WTC11 (cell line): ENCODE results near the gene SLC9A2. TPM values are rescaled to one million over a fixed set of nuclear protein-coding genes. Genes with fewer than 3 reads are reported as not detected.

Experiments
- ATAC-seq: fragments of 200-7000 bp; cut with Tn5 transposase; 2 replicates; pipeline ENCODE4 v1.10.0; 2021; ENCODE audit warnings: mild to moderate bottlenecking, moderate library complexity
- CTCF ChIA-PET: fragments of 300-600 bp; sonication (Branson Sonifier 250); formaldehyde crosslinking; loops from one replicate; lab custom pipeline; 2021; ENCODE audit warnings: antibody characterized with exemption; lab: Charles Lee
- POLR2A ChIA-PET: fragments of 350-600 bp; sonication (Branson Sonifier 250); formaldehyde crosslinking; loops from one replicate; lab custom pipeline; 2021; ENCODE audit warnings: antibody characterized with exemption; lab: Charles Lee
- DNase-seq: peaks from one replicate; pipeline ENCODE4 v3.0.0; 2021; ENCODE audit warnings: low spot score
- H3K27ac Mint-ChIP-seq: 2 replicates; pipeline ENCODE4 v1.8.0; 2021; ENCODE audit warnings: mixed read lengths
- H3K27me3 Mint-ChIP-seq: 2 replicates; pipeline ENCODE4 v1.8.0; 2021; ENCODE audit warnings: low read depth, mild to moderate bottlenecking, moderate library complexity, mixed read lengths
- H3K36me3 Mint-ChIP-seq: 2 replicates; pipeline ENCODE4 v1.8.0; 2021; ENCODE audit warnings: mixed read lengths
- H3K4me1 Mint-ChIP-seq: 2 replicates; pipeline ENCODE4 v1.8.0; 2022; ENCODE audit warnings: mixed read lengths
- H3K4me3 Mint-ChIP-seq: 2 replicates; pipeline ENCODE4 v1.8.0; 2021; ENCODE audit warnings: mild to moderate bottlenecking, moderate library complexity, mixed read lengths
- H3K9me3 Mint-ChIP-seq: 2 replicates; pipeline ENCODE4 v1.8.0; 2021; ENCODE audit warnings: mixed read lengths
- E2F1 ChIP-seq: sonication (generic); formaldehyde crosslinking; IDR thresholded peaks from 2 replicates; pipeline ENCODE4 v1.8.0; 2022; ENCODE audit warnings: mild to moderate bottlenecking, missing genetic modification reagents
- E2F5 ChIP-seq: sonication (generic); formaldehyde crosslinking; IDR thresholded peaks from 2 replicates; pipeline ENCODE4 v1.8.1; 2022; ENCODE audit warnings: mild to moderate bottlenecking, moderate library complexity, missing genetic modification reagents
- ERG ChIP-seq: fragments of 250-450 bp; sonication (Bioruptor Pico); IDR thresholded peaks from 2 replicates; pipeline ENCODE4 v1.8.0; 2021; ENCODE audit warnings: mild to moderate bottlenecking
- FOXP1 ChIP-seq: sonication (generic); formaldehyde crosslinking; IDR thresholded peaks from 2 replicates; pipeline ENCODE4 v1.8.0; 2022; ENCODE audit warnings: missing genetic modification reagents, mild to moderate bottlenecking, moderate library complexity, borderline replicate concordance
- NR1H2 ChIP-seq: sonication (generic); formaldehyde crosslinking; IDR thresholded peaks from 2 replicates; pipeline ENCODE4 v1.9.0; 2021; ENCODE audit warnings: mild to moderate bottlenecking, moderate library complexity, missing genetic modification reagents
- PRRX2 ChIP-seq: fragments of 250-450 bp; sonication (Bioruptor Pico); IDR thresholded peaks from 2 replicates; pipeline ENCODE4 v1.8.0; 2021; ENCODE audit warnings: mild to moderate bottlenecking
- TP53 ChIP-seq: sonication (generic); formaldehyde crosslinking; IDR thresholded peaks from 2 replicates; pipeline ENCODE4 v1.8.1; 2023; ENCODE audit warnings: mild to moderate bottlenecking, missing genetic modification reagents
- USF1 ChIP-seq: sonication (generic); formaldehyde crosslinking; IDR thresholded peaks from 2 replicates; pipeline ENCODE4 v1.8.0; 2022; ENCODE audit warnings: mild to moderate bottlenecking, missing genetic modification reagents
- ZBTB21 ChIP-seq: sonication (generic); formaldehyde crosslinking; IDR thresholded peaks from 2 replicates; pipeline ENCODE4 v1.8.1; 2023; ENCODE audit warnings: mild to moderate bottlenecking, missing genetic modification reagents, borderline replicate concordance
- ZNF121 ChIP-seq: sonication (generic); formaldehyde crosslinking; IDR thresholded peaks from 2 replicates; pipeline ENCODE4 v1.8.0; 2023; ENCODE audit warnings: missing genetic modification reagents
- ZNF671 ChIP-seq: fragments of 250-450 bp; sonication (Bioruptor Pico); IDR thresholded peaks from 2 replicates; pipeline ENCODE4 v1.8.0; 2021; ENCODE audit warnings: mild to moderate bottlenecking
- total RNA-seq: library from RNA; stranded (reverse); gene quantifications from 3 replicates; pipeline ENCODE4 v1.2.3, GENCODE V29; 2021
- TF ChIP-seq, protein P1 (sequence below): fragments of 250-450 bp; sonication (Bioruptor Pico); IDR thresholded peaks from 2 replicates; pipeline ENCODE4 v1.9.0; 2021; ENCODE audit warnings: mild to moderate bottlenecking

SLC9A2 gene
- total RNA-seq, 1 experiment from 2014 or later: 0.07 TPM

DNA sequence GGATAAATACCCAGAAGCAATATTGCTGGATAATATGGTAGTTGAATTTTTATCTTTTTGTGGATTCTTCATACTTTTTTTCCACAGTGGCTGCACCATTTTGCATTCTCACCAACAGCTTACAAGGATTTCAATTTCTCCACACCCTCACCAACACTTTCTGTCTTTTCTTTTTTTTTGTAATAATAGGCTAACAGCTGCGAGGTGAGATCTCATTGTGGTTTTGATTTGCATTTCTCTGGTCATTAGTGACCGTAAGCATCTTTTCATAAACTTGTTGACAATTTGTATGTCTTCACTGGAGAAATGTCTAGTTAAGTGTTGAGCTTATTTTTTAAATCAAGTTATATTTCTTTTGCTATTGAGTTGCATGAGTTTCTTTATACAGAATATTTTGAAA is 17.6 kb upstream of the SLC9A2 start:
- Mint-ChIP-seq H3K27me3 (no peaks in the 10 kb centered on the region), H3K9me3 (no peaks in the 10 kb centered on the region)
- no peak for TF ChIP-seq USF1 (CRISPR knock-in tag)
- no peak for TF ChIP-seq TP53 (CRISPR knock-in tag)
- TF ChIP-seq PRRX2: no peak
- TF ChIP-seq, protein P1, sequence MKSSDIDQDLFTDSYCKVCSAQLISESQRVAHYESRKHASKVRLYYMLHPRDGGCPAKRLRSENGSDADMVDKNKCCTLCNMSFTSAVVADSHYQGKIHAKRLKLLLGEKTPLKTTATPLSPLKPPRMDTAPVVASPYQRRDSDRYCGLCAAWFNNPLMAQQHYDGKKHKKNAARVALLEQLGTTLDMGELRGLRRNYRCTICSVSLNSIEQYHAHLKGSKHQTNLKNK (CRISPR knock-in tag): no peak
- no peak for TF ChIP-seq ZBTB21 (CRISPR knock-in tag)
- no peak for TF ChIP-seq NR1H2 (CRISPR knock-in tag)
- no peak for TF ChIP-seq ZNF121 (CRISPR knock-in tag)
- TF ChIP-seq FOXP1 (CRISPR knock-in tag): no peak
- no peak for TF ChIP-seq E2F1
- TF ChIP-seq, all 79 proteins: peak for 0
- no peak for ATAC-seq
- POLR2A ChIA-PET: no interaction called here
- no peak for DNase-seq
- CTCF ChIA-PET: interaction anchor here (1.5 kb wide), 1 partner anchor 14 kb away, joined by 5 read pairs; no protein-coding TSS in a partner anchor
- no peak overlapping the region for H3K4me3 Mint-ChIP-seq
- H3K4me1 Mint-ChIP-seq: no peaks in the 10 kb centered on the region
- H3K36me3 Mint-ChIP-seq: no peaks in the 10 kb centered on the region
- H3K27ac Mint-ChIP-seq: no peak overlapping the region

- no peak for DNase-seq
- H3K4me1 Mint-ChIP-seq: no peaks in the 10 kb centered on the region
- H3K27ac Mint-ChIP-seq: no peak overlapping the region
- CTCF ChIA-PET: no interaction called here
- no peaks in the 10 kb centered on the region for H3K9me3 Mint-ChIP-seq
- no peak for ATAC-seq
- no peaks in the 10 kb centered on the region for H3K27me3 Mint-ChIP-seq
- no peak overlapping the region for H3K4me3 Mint-ChIP-seq
- POLR2A ChIA-PET: no interaction called here
- TF ChIP-seq E2F5 (CRISPR knock-in tag): no peak
- TF ChIP-seq, all 79 proteins: peak for 0
- no peaks in the 10 kb centered on the region for H3K36me3 Mint-ChIP-seq
Observed at GRCh38 chr2:102603904-102604303, 15.4 kb upstream of the SLC9A2 start.

DNA sequence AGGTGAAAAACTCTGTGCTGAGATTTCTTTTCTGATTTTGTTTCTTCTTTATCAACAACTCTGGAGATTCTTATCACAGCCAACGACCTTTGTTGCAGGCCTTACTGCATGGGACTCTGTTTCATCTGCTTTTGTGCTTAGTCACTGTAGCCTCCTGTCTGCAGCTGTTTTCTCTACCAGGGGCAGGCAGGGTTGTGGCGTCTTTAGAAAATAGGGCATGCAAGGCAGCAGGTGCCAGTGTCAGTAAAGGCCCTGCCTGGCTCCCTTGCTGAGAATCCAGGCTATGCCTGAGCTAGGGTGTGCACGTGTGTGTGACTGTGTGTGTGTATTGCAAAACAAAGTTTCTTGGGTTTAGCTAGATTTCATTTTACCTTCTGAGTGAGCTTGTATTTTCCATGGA is 14.6 kb upstream of the SLC9A2 start:
- H3K27me3 Mint-ChIP-seq: no peaks in the 10 kb centered on the region
- H3K36me3 Mint-ChIP-seq: no peaks in the 10 kb centered on the region
- DNase-seq (no peak), ATAC-seq (peak; percentile 18; the same call in 1 of the 2 replicates)
- CTCF ChIA-PET: interaction anchor here (0.7 to 0.9 kb wide), 3 partner anchors 11 to 132 kb away, joined by 3 to 4 read pairs (median 3); partner anchors contain the start of gene SLC9A4
- H3K4me1 Mint-ChIP-seq: no peaks in the 10 kb centered on the region
- POLR2A ChIA-PET: no interaction called here
- H3K27ac Mint-ChIP-seq: no peak overlapping the region
- no peak for TF ChIP-seq ERG (CRISPR knock-in tag)
- no peak overlapping the region for H3K4me3 Mint-ChIP-seq
- H3K9me3 Mint-ChIP-seq: no peaks in the 10 kb centered on the region

DNA sequence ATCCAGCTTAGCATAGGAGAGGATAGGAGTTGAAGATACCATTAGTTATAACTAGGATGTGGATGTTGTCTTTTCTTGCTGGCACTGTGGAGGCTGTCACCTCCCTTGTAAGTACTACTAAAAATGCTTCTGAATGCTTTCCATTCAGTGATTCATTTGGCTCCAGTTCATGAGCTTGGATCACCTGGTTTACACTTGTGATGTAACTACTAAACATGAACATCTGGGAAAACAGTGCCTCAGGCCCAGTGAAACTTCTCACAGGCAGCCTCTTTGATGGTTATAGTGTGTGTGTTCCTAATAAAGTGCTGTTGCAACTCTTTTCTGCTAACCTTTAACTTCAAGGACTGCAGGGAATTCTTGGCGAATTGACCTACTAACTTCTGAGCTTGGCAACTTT is 13.0 kb upstream of the SLC9A2 start:
- Mint-ChIP-seq H3K4me3 (no peak overlapping the region), H3K9me3 (no peaks in the 10 kb centered on the region), H3K36me3 (no peaks in the 10 kb centered on the region), H3K4me1 (no peaks in the 10 kb centered on the region), H3K27ac (no peak overlapping the region), H3K27me3 (no peaks in the 10 kb centered on the region)
- ChIA-PET CTCF (interaction anchor here (1.1 kb wide), 1 partner anchor 10 kb away, joined by 5 read pairs; no protein-coding TSS in a partner anchor), POLR2A (no interaction called here)
- ATAC-seq (no peak), DNase-seq (no peak)
- no peak for TF ChIP-seq ZNF671 (CRISPR knock-in tag)
